ENCODE data around the gene SUN1. TPM values are rescaled to one million over a fixed set of nuclear protein-coding genes. Genes with fewer than 3 reads are reported as not detected.

The SUN1 gene
- total RNA-seq, 4 donors from 2014 or later = 139 to 624 (median 446) TPM

DNA sequence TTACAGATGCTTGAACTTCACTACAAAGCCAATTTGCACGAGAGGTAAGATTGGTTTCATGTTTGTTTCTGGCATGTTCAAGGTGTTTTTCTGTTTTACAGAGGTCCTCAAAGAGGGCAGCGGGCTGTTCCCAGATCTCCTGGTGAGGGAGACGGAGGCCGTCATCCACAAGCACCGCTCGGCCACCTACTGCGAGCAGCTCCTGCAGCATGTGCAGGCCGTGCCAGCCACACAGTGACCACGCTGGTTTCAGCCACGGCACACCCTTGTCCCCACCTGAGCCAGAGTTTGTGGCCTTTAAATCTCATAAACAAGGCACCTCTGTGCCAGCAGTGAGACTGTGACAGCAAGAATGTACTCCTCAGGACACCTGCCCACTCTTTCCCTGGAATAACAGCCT, 46.9 kb upstream of the SUN1 start:
- peak overlapping the region in 1 of 2 donors; percentile 33 for H3K27ac ChIP-seq
- H3K27me3 ChIP-seq = no peaks in the 10 kb centered on the region
- intact Hi-C loops (cut with DNase I; ENCODE audit: low total_unique reads) = loop anchor here (10.0 kb wide), 1 partner anchor 89 kb away; the partner anchor contains the start of gene GET4
- H3K9me3 ChIP-seq = no peaks in the 10 kb centered on the region
- no peak for DNase-seq
- TF ChIP-seq CTCF (IDR thresholded peaks at IDR 0.05) = no peak
- TF ChIP-seq POLR2A (IDR thresholded peaks at IDR 0.05) = no peak
- H3K4me1 ChIP-seq = no peaks in the 10 kb centered on the region
- H3K36me3 ChIP-seq = no peaks in the 10 kb centered on the region
- no peak overlapping the region for H3K4me3 ChIP-seq

DNA sequence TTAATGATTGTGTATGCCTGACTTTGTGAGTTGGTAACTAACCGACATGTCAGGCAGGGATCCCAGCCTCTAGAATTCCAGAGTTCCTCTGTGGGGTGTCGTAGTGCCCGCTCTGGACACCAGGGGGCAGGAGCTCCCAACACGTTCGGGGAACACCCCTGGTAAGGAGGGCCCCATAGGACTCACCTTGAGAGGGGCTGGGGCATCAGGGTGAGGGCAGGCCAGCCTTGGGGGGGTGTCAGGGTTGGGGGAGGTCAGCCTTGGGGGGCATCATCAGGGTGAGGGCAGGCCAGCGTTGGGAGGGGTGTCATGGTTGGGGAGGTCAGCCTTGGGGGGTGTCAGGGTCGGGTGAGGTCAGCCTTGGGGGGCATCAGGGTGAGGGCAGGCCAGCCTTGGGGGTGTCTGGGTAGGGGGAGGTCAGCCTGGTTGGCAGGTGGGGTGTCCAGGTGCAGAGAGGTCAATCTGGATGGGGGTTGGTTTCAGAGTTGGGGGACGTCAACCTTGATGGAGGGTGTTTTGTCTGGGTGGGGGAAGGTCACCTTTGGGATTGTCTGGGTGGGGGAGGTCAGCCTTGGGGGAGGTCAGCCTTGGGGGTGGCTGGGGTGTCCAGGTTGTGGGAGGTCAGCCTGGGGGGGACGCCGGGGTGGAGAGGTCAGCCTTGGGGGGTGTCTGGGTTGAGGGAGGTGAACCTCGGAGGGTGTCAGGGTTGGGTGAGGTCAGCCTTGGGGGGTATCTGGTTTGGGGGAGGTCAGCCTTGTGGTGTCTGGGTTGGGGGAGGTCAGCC, 45.6 kb upstream of the SUN1 start:
- intact Hi-C loops (cut with DNase I; ENCODE audit: low total_unique reads) = loop anchor here (10.0 kb wide), 1 partner anchor 88 kb away; the partner anchor contains the start of gene GET4
- no peaks in the 10 kb centered on the region for H3K4me1 ChIP-seq
- DNase-seq = peak; percentile 82 to 83
- H3K27ac ChIP-seq = peak overlapping the region in 1 of 2 donors; percentile 33
- H3K36me3 ChIP-seq = no peaks in the 10 kb centered on the region
- no peaks in the 10 kb centered on the region for H3K9me3 ChIP-seq
- H3K27me3 ChIP-seq = no peaks in the 10 kb centered on the region
- no peak overlapping the region for H3K4me3 ChIP-seq
- no peak for TF ChIP-seq POLR2A (IDR thresholded peaks at IDR 0.05)
- peak; percentile 89 to 93 (median 92) for TF ChIP-seq CTCF (IDR thresholded peaks at IDR 0.05)

GRCh38 chr7:787332-788240, 44.7 kb upstream of the SUN1 start:
- Histone ChIP-seq H3K4me3 (no peak overlapping the region), H3K36me3 (no peaks in the 10 kb centered on the region), H3K27me3 (no peaks in the 10 kb centered on the region), H3K9me3 (no peaks in the 10 kb centered on the region), H3K4me1 (no peaks in the 10 kb centered on the region), H3K27ac (no peak overlapping the region)
- DNase-seq = no peak
- intact Hi-C loops (cut with DNase I; ENCODE audit: low total_unique reads) = loop anchor here (10.0 kb wide), 1 partner anchor 87 kb away; the partner anchor contains the start of gene GET4
- TF ChIP-seq CTCF (IDR thresholded peaks at IDR 0.05) = no peak
- TF ChIP-seq POLR2A (IDR thresholded peaks at IDR 0.05) = no peak

DNA sequence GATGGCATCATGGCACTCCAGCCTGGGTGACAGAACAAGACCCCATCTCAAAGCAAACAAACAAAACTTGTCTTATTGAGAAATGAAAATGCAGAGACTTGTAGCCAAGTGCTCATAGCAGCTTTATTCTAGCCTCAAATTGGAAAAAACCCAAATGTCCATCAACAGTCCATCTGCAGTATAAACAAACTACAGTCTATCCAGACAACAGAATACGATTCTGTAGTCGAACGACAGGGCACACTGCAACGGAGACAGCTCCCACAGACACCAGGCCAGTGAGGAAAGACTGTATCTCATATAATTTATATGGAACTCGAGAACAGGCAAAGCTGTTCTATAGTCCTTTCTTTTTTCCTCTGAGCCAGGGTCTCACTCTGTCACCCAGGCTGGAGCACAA, 40.8 kb upstream of the SUN1 start:
- Histone ChIP-seq H3K9me3 (no peaks in the 10 kb centered on the region), H3K4me3 (no peak overlapping the region), H3K27me3 (no peaks in the 10 kb centered on the region), H3K4me1 (no peaks in the 10 kb centered on the region), H3K27ac (no peak overlapping the region), H3K36me3 (no peaks in the 10 kb centered on the region)
- intact Hi-C loops (cut with DNase I; ENCODE audit: low total_unique reads) = no loop called here
- DNase-seq = no peak
- TF ChIP-seq POLR2A (IDR thresholded peaks at IDR 0.05) (no peak), CTCF (IDR thresholded peaks at IDR 0.05) (no peak)

All from uterus (tissue), 4 donors.